HG03565 (cell line): ENCODE results near the gene BGN.

Source experiments
- ATAC-seq: cut with Tn5 transposase; IDR thresholded peaks from one replicate; pipeline ENCODE4 v1.9.1; 2021; ENCODE audit warnings: mild to moderate bottlenecking, moderate library complexity; ENCODE audit not compliant: unreplicated experiment

The BGN gene

DNA sequence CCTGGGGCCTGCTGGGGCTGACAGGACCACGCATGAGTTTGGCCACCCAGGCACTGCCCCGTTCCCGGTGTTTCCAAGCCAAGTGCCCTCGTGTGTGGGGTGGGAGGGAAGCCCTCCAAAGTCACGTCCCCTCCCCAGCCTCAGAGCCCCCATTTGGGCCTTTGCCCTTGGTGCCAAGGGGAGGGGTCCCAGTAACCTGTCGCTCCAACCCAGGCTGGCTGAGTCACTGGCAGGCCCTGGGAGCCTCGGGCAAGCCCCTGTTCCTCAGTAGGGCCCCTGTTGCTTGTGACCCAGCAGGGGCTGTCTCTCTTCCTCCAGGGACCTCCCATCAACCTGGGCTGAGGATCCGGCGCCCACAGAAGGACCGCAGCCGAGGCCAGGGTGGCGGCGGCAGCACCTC lies 13.7 kb upstream of the BGN start:
- ATAC-seq, result no peak

DNA sequence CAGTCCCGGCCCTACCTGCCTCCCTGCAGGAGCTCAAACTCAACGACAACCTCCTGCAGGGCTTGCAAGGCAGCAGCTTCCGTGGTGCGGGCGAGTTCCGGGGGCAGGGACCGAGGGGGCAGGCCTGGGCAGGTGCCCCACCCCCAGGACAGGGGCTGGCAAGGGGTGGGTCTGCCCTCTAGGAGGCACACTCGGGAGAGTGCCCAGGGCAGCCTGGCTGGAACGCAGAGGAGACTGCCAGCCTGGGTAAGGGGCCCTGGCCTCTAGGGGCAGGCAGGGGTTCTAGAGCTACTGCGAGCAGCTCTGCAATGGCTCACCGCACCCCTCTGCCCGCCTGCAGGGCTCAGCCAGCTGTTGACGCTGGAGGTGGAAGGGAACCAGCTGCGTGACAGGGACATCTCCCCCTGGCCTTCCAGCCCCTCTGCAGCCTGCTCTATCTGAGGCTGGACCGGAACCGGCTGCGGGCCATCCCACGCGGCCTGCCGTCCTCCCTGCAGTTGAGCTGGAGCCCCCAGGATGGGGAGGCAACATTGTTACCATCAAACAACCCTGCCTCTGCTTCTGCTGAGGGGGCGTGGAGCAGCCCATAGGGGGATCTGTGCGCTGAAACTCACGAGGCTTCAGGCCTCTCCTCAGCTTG lies 12.3 kb upstream of the BGN start:
- no peak for ATAC-seq

DNA sequence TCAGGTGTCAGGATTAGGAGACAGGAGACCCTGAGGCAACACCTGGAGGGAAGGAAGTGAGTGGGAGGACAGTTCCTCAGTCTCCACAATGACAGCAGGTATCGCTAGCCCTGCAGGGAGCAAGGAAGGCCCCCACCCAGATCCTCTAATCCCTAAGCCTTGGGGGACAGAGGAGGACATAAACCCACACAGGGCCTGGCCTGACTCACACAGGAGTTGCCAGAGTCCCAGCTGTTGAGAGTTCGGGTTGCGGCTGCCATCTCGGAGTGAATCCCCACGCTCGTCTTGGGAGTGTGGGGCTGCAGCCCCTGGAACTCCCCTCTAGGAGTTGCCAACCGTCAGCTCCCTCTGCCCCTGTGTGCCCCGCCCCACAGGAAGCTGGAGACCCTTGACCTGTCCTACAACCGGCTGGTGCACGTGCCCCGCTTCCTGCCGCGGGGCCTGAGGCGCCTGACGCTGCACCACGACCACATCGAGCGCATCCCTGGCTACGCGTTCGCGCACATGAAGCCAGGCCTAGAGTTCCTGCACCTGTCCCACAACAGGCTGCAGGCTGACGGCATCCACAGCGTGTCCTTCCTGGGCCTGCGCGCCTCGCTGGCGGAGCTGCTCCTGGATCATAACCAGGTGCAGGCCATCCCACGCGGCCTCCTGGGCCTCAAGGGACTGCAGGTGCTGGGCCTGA lies 9.2 kb upstream of the BGN start:
- no peak for ATAC-seq

DNA sequence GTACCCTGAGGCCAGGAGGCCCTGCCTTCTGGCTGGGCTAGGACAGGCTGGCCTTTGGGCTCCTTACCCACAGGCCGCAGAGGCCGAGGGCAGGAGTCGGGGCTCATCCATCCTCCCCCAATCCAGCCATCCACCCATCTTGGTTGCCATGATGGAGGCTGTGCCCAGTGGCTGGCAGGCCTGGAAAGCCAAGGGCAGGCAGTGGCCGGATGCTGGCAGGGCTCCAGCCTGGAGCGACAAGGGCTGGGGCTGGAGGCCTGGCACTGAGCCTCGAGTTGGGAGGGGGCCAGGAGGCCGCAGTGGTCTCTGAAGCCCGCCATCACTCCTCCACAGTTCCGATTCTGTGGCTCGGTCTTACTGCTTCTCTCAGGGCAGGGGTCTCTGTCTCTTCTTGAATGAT lies 8.6 kb upstream of the BGN start:
- ATAC-seq, result no peak

DNA sequence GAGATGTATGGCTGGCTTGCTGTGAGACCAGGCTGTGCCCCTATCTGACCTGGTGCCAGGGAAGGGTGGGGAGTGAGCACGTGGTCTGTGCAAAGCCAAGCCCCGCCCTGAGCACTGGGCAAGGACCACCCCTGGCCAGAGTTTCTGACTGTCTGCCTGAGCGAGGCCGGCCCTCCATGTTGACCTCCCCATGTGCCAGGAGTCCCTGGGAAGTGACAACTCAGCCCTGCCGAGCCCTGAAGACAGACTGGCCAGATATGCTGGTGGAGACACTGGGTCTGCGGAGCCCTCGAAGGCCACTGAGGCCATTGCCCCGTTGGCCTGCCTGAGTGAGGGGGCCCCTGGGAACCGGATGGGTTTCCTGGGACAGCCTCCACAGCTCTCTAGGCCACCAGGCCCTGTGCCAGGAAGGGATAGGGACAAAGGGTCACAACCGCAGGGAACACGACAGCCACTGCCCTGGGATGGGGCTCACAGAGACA lies 7.1 kb upstream of the BGN start:
- no peak for ATAC-seq

DNA sequence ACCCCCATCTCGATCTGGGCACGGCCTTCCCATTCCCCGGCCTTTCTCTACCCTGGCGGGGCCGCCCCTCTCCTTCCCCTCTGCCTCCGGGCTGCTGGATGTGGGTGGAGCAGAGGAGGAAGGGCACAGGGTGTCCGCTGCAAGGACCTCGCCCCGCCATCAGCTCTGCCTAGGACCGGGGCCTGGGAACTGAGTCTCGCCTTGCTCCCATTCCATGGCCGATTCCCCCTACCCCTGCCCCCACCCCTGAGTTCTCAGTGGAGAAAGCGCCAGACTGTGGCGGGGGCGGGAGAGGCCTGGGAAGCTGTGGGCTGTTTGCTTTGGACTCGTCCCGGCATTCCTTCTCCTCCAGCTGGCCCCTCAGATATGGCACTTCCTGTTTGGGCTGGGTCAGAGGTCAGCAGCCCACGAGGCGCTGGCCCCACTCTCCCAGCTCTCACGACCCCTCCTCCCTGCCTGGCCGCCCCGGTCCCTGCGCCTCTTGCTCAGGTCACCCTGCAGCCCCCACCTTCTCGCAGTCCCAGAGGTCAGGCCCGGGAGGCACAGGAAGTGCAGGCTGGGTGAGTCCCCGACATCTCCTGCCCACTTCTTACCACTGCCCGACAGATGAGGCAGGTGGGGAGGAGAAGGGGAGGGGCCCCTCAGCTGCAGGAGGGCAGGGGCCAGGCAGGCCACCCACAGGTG lies 6.4 kb upstream of the BGN start:
- no peak for ATAC-seq

DNA sequence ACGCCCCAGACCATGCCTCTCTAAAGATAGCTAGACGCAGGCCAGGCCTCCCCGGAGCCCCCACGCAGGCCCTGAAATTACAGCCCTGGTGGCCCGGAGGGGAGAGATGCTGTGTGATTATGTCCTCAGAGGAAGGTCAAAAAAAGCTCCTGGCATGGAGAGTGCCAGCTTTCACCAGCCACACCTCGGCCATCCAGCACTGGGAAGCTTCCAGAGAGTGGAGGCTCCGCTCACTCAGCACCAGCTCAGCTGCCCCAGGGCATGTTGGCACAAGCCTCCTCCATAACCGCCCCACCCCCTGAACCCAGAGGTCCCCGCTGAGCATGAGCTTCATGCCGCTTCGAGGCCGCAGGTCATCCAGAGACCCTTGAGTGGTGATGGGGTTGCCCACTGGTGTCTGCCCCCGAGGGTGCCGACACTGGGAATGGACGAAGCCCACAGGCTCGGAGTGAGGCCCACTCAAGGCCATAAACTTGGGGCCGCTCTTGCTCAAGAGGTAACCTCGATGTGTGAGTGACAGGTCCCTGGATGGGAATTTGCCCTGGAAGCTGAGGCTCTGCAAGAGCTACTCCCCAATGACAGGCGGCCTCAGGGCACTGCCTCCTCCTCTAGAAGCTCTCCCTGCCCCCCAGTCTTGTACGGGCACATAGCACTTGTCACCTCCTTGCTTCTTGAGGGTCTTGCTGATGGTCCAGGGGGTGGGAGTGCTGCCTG lies 4.4 kb upstream of the BGN start:
- no peak for ATAC-seq

DNA sequence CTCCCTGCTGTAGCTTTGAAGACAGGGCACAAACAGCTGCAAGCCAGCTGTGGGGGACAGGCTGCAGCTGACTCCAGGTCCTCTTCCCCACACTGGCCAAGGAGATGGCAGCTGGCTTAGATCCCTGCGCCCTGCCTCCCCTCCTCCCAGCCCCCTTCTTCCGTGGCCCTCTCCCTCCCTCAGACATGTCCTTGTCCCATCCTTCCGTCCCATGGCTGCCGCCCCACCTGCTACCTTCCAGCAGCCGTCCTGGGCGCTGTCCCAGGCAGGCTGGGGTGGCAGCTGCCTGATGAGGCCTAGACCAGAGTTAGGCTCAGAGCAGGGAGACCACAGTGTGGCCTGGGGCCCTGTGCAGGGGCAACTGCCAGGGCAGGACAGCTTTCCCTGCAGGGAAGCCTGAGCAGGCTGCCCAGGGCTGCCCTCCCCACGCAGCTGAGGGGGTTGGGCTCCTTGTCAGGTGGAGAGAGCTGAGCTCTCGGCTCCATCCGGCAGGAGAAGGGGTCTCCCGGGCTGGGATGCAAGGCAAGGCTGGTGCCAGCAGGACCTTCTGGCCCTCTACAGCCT lies 3.3 kb upstream of the BGN start:
- ATAC-seq, result no peak

DNA sequence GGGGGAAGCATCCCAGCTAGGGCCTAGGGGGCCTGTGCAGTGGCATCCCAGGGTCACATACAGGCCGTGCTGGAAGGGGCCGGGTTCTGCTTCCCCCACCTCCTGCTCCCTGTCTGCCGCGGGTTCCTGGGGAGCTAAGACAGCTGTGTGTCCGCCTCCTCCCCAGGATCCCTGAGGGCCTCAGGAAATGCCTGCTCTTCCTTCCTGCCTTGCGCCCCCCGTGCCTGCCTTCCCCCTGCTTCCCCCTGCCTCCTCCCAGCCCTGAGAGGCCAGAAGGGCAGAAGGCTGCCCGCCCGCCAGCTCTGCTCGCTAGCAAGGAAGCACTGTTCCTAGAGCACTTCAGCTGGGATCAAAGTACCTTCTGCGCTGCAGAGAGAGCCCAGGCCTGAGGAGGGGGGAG lies 2.9 kb upstream of the BGN start:
- ATAC-seq, result no peak

DNA sequence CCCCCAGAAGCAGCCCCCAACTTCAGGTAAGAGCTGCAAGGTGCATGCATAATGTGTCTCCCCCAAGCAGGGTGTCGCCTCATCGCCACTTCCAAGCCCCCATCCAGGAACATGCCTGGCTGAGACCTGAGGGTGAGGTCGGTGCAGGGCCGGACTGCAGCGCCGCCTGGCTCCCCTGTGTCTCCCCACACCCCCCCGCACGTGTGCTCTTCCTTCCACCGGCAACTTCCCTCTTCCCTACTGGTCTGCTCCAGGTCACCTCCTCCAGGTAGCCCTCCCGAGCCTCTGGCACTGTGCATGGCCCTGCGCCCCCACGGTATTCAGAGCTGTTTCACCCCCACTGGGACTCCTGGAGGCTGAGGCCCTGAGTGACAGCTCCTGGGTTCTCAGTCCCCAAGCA lies 2.2 kb upstream of the BGN start:
- no peak for ATAC-seq

DNA sequence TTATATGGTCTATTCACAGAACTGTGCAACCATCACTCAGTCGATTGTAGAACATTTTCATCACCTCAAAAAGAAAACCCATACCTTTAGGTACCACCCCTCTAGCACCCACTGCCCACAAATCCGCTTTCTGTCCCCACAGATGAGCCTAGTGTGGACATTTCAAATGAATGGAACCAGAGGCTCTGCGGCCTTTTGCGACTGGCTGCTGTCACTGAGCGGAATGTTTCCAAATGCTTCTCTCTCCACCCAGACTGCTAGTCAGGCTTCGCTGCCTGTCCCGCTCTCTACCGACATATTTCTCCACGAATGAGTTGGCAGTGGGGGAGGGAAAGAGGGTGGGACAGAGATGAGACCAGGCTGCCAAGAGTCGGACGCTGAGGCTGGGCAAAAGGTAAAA lies 1.7 kb upstream of the BGN start:
- no peak for ATAC-seq

DNA sequence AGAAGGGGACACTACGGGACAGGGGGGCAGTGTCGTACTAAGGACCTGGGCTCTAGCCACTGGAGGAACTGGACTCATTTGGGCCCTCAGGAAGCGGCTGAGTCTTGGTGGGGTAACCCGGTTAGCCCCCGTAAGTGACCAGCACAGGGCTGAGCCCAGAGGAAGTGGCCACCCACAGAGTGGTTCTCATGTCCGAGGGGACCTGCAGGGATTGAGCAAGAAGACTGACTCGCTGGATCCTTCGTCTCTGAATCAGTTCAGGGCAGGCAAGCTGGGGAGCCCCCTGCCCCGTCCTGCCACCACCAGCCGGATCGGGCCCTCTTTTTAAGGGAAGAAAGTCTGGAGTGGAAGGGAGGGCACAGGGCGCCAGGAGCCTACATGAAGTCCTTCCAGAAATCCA lies 719 bp upstream of the BGN start:
- no peak for ATAC-seq

DNA sequence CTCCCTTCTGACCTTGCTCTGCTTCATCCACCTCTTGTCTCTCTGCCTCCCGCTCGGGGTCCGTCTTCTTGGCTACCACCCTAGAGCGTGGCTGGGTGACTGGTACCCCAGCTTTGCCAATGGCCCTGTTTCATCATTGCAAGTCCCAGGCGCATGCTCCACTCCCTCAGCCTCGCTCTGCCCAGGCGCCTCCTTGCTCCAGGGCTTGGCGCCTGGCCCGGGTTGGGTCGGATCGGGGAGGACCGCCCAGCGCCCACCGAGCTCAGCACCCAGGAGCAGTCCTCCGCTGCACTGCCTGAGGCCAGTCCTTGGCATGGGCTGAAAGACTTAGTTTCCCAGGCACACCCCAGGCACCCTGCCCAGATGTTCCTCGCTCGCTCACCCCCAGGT lies 577 bp downstream of the BGN start:
- ATAC-seq, result no peak

DNA sequence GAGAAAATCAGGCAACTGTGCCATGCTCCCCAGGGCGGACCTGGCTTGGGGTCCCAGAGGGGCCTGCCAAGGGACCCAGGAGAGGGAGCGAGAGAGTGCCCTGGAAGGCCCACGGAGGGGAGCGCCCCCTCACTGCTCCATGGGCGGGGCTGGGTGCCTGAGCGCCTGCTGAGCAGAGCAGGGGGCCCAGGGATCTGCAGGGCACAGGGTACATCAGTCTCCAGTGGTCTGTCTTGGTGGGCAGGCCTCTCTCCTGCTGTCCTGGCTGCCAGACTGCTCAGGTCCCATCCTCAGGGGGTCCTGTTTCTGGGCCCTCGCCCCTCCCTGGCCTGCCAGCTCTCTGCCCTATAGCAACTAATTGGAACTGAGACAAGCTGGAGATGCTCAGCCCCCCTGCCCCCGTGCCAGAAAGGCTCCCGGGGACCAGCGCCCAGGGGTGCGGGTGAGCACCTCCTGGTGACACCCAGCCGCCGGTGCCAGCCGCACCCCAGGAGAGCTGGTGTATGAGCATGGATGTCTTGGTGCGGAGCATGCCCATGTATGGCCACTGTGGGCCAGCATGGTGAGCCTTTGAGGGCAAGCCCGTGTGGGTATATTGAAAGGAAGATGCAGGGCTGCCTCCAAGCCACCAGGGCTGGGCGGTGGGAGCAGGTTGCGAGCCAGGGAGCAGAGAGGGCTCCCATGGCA lies 1.3 kb downstream of the BGN start:
- ATAC-seq, result no peak

DNA sequence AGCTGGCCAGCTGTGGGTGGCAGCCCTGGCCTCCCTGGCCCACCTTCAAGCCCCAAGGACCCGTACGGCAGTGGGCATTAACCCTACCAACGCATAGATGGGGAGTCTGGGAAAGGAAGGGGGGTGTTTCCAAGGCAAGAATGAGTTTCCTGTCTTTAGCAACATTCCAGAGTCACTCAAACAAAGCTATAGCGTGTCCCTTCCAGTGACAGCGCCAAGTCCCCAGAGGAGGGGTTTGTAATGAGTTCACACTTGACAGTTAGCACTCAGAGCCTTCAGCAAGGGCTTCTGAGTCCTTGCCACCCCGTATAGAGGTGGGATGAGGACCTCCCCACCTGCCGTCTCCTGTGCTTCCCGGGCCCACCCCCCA lies 1.8 kb downstream of the BGN start:
- no peak for ATAC-seq

DNA sequence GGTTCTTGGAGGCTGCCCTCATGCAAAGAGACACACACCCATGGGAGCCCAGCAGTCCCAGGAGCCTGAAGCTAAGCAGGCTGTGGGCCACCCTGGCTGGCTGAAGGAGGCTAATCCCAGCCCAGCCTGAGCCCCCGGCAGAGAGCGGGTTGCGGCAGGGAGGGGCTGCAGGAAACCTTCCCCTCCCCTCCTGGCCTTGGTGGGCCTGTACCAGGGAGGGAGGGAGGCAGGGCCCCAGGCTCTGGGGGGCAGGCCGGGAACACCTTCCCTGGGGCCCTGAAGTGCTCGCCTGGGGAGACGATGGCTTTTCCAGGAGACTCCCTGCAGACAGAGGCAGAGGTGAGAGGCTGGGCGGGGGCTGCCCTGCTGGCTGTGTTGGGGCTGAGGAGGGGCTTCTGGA lies 3.7 kb downstream of the BGN start:
- no peak for ATAC-seq

DNA sequence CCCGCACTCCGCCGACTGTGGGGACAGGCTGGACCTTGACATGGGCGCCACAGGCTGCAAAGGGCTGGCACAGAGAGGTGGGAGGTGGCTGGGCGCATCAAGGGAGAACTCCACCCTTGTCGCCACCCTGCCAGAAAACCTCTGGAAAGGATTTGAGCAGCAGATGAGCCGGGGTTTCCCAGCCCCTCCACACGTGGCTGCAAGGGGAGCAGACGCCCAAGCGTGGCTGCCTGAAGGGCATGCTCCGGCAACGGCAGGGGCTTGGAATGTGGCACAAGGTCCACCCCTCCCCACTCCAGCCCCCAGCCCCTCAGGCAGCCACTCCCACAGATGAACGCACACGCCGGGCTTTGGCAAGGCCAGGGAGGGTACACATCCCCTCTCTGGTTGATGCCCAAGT lies 4.6 kb downstream of the BGN start:
- no peak for ATAC-seq

DNA sequence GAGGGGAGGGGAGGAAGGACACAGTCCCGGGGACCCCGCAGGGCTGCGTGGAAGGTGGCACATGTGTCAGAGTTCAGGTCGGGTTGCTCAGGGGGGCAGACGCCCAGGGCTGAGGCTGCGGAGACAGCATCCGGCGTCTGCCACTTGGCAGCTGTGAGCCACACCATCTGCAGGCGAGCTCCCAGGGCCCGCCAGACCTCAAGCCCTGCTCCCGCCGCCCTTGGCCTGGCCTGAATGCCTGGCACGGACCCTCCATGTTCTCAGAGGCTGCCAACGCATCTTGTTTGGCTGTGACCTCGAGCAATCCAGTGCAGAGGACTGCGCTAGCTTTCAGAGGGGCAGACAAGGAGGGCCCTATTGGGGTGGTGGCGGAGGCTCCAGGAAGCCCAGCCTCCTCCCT lies 5.1 kb downstream of the BGN start:
- no peak for ATAC-seq

DNA sequence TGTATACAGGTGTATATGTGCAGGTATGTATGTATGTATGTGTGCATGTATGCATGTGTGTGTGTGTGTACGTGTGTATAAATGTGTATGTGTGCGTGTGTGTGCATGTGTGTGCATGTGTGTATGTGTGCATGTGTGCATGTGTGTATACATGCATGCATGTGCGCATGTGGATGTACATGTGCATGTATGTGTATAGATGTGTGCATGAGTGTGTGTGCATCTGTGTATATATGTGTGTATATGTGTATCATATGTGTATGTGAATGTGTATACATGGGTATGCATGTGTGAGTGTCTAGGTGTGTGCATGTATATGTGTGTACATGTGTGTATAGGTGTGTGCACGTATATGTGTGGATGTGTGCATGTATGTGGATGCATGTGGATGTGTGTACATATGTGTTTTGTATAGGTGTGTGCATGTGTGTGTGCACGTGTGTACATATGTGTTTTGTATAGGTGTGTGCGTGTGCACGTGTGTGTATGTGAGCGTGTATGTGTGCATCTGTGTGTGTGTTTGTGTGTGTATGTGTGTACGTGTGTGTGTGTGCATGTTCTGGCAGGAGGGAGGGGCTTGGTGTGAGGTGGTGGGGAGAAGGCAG lies 6.0 kb downstream of the BGN start:
- ATAC-seq, result no peak

DNA sequence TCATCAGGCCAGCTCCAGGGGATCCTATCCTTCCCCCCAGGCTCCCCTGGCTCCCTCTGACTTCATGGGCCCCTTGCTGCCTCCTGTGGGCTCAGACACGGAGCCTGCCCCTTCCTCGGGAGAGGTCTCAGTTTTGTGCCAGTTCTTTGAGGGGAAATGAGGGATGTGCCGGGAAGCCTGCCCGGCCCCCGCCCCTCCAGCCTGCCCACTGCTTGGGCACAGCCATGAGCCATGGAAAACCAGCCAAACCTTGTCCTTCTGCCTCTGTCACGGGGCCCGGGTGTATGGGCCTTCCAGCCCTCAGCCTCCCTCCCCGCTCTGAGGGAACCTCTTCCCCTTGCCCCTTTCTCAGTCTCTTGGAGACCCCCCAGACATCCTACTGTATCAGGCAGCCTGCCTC lies 6.8 kb downstream of the BGN start:
- ATAC-seq, result no peak

DNA sequence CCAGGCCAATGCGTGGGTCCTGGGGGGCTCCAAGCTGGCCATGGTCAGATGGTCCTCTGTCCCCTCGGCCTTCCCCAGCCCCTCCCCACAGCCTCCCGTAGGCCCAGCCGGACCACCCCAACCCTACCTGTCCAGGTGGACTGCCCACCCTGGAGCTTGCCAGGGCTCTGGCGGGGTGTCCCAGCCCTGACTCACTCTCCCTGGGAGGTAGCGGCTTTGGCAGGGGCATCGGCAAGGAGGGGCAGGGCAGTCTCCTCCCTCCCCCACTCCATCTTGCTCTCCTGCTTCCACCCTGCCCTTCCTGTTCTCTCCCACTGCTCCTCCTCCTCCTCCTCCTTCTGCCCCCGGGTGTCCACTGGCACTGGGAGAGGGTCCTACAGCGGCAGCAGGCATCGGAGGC lies 7.4 kb downstream of the BGN start:
- ATAC-seq, result no peak
